Left ventricle myocardium inferior (tissue), 1 donor: ENCODE results near the gene NHEJ1. TPM values are rescaled to one million over a fixed set of nuclear protein-coding genes. Genes with fewer than 3 reads are reported as not detected.

ENCODE experiments used
- DNase-seq: peaks from one replicate; pipeline ENCODE4 v3.0.0-alpha.2; 2020
- H3K27ac ChIP-seq: fragments of 200-600 bp; replicated peaks from 2 replicates; pipeline ENCODE4 v1.8.0; 2021
- H3K27me3 ChIP-seq: fragments of 200-600 bp; 2 replicates; pipeline ENCODE4 v1.8.0; 2021; ENCODE audit warnings: low read depth
- H3K36me3 ChIP-seq: fragments of 200-600 bp; 2 replicates; pipeline ENCODE4 v1.8.0; 2021
- H3K4me1 ChIP-seq: fragments of 200-600 bp; 2 replicates; pipeline ENCODE4 v1.8.0; 2021
- H3K4me3 ChIP-seq: fragments of 200-600 bp; 2 replicates; pipeline ENCODE4 v1.8.0; 2021; ENCODE audit warnings: mild to moderate bottlenecking, moderate library complexity
- H3K9me3 ChIP-seq: fragments of 200-600 bp; replicated peaks from 2 replicates; pipeline ENCODE4 v1.8.0; 2021
- CTCF ChIP-seq: fragments of 200-600 bp; IDR thresholded peaks from 2 replicates; pipeline ENCODE4 v1.8.0; 2021; ENCODE audit warnings: antibody characterized with exemption, mild to moderate bottlenecking, borderline replicate concordance
- intact Hi-C: fragments of 100-400 bp; cut with micrococcal nuclease; formaldehyde crosslinking; loops from one replicate; pipeline ENCODE4 v1.11.0; 2022
- total RNA-seq: library from RNA; stranded (reverse); fragmentation: NEBNext Ultra II Directional; extraction: Animal tissue kit (Norgen Biotek cat#: 25700); gene quantifications from one replicate; pipeline ENCODE4 v1.2.1, GENCODE V29; 2021
- donor health status: DM: no; HTN: yes; CAD: no; lungs with severe emphysema.

Gene NHEJ1
- total RNA-seq, 1 donor from 2014 or later = 6.4 TPM

GRCh38 chr2:219107758-219108157 is 52.9 kb downstream of the NHEJ1 start:
- Histone ChIP-seq H3K9me3 (no peaks in the 10 kb centered on the region), H3K27ac (no peak overlapping the region), H3K27me3 (no peaks in the 10 kb centered on the region), H3K36me3 (no peaks in the 10 kb centered on the region), H3K4me3 (peak overlapping the region; percentile 36), H3K4me1 (peaks cover 31% of the 10 kb centered on the region)
- intact Hi-C loops = no loop called here
- TF ChIP-seq CTCF = no peak
- DNase-seq = peak; percentile 27

GRCh38 chr2:219106251-219106650 is 54.4 kb downstream of the NHEJ1 start:
- Histone ChIP-seq H3K36me3 (no peaks in the 10 kb centered on the region), H3K9me3 (no peaks in the 10 kb centered on the region), H3K4me3 (no peak overlapping the region), H3K27ac (no peak overlapping the region), H3K4me1 (peaks cover 31% of the 10 kb centered on the region), H3K27me3 (no peaks in the 10 kb centered on the region)
- no peak for DNase-seq
- TF ChIP-seq CTCF = no peak
- intact Hi-C loops = no loop called here

GRCh38 chr2:219104107-219105035 is 56.2 kb downstream of the NHEJ1 start:
- Histone ChIP-seq H3K9me3 (no peaks in the 10 kb centered on the region), H3K4me3 (no peak overlapping the region), H3K4me1 (peaks cover 23% of the 10 kb centered on the region), H3K27me3 (no peaks in the 10 kb centered on the region), H3K27ac (no peak overlapping the region), H3K36me3 (no peaks in the 10 kb centered on the region)
- TF ChIP-seq CTCF = peak; percentile 72
- no peak for DNase-seq
- intact Hi-C loops = no loop called here

- Histone ChIP-seq H3K27me3 (no peaks in the 10 kb centered on the region), H3K4me3 (no peak overlapping the region), H3K27ac (no peak overlapping the region), H3K9me3 (no peaks in the 10 kb centered on the region), H3K36me3 (no peaks in the 10 kb centered on the region), H3K4me1 (peaks cover 5% of the 10 kb centered on the region)
- intact Hi-C loops = no loop called here
- DNase-seq = no peak
- no peak for TF ChIP-seq CTCF
Observed at GRCh38 chr2:219099329-219099728, 61.3 kb downstream of the NHEJ1 start.

- no peak for TF ChIP-seq CTCF
- Histone ChIP-seq H3K27me3 (no peaks in the 10 kb centered on the region), H3K4me1 (peaks cover 8% of the 10 kb centered on the region), H3K36me3 (no peaks in the 10 kb centered on the region), H3K27ac (no peak overlapping the region), H3K4me3 (no peak overlapping the region), H3K9me3 (no peaks in the 10 kb centered on the region)
- intact Hi-C loops = no loop called here
- DNase-seq = no peak
Observed at GRCh38 chr2:219095406-219095935, 65.1 kb downstream of the NHEJ1 start.
